CD4-positive, alpha-beta T cell treated with Interleukin-1 beta for 1 hour (primary cell): ENCODE data around the gene CUBN.
"Not testable (repeated sequence)": the region's sequence is repeated elsewhere in the genome, so short reads cannot be mapped to it uniquely, and the experiment has no call there.

ENCODE experiments used
- DNase-seq, 2 donors: peaks; one replicate each; pipeline ENCODE4 v3.0.0-alpha.2; 2020 to 2022

The CUBN gene

GRCh38 chr10:17031637-17032635 is 97.7 kb downstream of the CUBN start:
- no peak for DNase-seq

- DNase-seq, result peak; percentile 78 to 79
Measured at GRCh38 chr10:17029581-17030271, 99.9 kb downstream of the CUBN start.

- DNase-seq, result no peak
Measured at GRCh38 chr10:17029239-17029580, 100.4 kb downstream of the CUBN start.

- peak in 1 of 2 donors; percentile 10 for DNase-seq
Measured at GRCh38 chr10:17028798-17029197, 100.8 kb downstream of the CUBN start.

- DNase-seq, result peak; percentile 77 to 84
Measured at GRCh38 chr10:17026686-17027485, 102.7 kb downstream of the CUBN start.

- DNase-seq, result peak; percentile 76 to 86
Measured at GRCh38 chr10:17025444-17026295, 103.9 kb downstream of the CUBN start.

GRCh38 chr10:17024461-17024860 is 105.2 kb downstream of the CUBN start:
- DNase-seq, result peak in 1 of 2 donors; percentile 26

- peak; percentile 86 to 91 for DNase-seq
Measured at GRCh38 chr10:17023386-17024298, 106.0 kb downstream of the CUBN start.

- DNase-seq, result no peak
Measured at GRCh38 chr10:17022896-17023295, 106.7 kb downstream of the CUBN start.

- DNase-seq, result no peak
Measured at GRCh38 chr10:17022466-17022825, 107.2 kb downstream of the CUBN start.

- no peak for DNase-seq
Measured at GRCh38 chr10:17021656-17022465, 107.8 kb downstream of the CUBN start.

- DNase-seq, result no peak
Measured at GRCh38 chr10:17019696-17020095, 109.9 kb downstream of the CUBN start.

GRCh38 chr10:17013131-17013983 is 116.3 kb downstream of the CUBN start:
- not testable (repeated sequence) for DNase-seq

GRCh38 chr10:17012731-17013130 is 116.9 kb downstream of the CUBN start:
- DNase-seq, result not testable (repeated sequence)

- DNase-seq, result no peak
Measured at GRCh38 chr10:17010363-17011145, 119.1 kb downstream of the CUBN start.

GRCh38 chr10:17009212-17009700 is 120.4 kb downstream of the CUBN start:
- DNase-seq, result no peak

- DNase-seq, result no peak
Measured at GRCh38 chr10:17007418-17007770, 122.2 kb downstream of the CUBN start.
